ENCODE measurements around the gene TMEM38B.

DNA sequence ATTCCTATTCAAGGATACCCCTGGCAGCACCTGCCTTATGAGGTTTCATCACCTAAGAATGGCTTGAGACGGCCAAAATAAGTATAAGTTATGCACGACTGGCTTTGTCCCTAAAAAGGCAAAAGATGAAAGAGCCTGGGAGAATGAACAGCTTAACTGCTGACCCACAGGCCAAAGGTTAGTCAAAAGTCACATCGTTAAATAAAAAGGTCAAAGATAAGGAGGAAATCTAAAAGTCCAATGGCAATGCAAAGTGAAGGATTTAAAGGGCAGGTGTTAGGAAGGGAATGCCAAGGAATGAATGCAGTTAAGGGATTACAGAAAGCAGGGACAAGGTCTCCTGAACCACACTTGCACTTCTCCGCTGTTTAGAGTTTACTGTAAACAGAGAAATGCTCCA is 26.5 kb upstream of the TMEM38B start:
- TF ChIP-seq, protein P1, sequence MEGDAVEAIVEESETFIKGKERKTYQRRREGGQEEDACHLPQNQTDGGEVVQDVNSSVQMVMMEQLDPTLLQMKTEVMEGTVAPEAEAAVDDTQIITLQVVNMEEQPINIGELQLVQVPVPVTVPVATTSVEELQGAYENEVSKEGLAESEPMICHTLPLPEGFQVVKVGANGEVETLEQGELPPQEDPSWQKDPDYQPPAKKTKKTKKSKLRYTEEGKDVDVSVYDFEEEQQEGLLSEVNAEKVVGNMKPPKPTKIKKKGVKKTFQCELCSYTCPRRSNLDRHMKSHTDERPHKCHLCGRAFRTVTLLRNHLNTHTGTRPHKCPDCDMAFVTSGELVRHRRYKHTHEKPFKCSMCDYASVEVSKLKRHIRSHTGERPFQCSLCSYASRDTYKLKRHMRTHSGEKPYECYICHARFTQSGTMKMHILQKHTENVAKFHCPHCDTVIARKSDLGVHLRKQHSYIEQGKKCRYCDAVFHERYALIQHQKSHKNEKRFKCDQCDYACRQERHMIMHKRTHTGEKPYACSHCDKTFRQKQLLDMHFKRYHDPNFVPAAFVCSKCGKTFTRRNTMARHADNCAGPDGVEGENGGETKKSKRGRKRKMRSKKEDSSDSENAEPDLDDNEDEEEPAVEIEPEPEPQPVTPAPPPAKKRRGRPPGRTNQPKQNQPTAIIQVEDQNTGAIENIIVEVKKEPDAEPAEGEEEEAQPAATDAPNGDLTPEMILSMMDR (IDR thresholded peaks at IDR 0.05; ENCODE audit: control extremely low read depth in 1 of 3, insufficient read depth in 1 of 3, low read depth in 1 of 3, low read length in 3 of 3): no peak
- TF ChIP-seq POLR2A (IDR thresholded peaks at IDR 0.05; ENCODE audit: control extremely low read depth in 1 of 2, low read depth in 2 of 2, low read length in 2 of 2) (no peak), EZH2 (IDR thresholded peaks at IDR 0.05; ENCODE audit: low read depth, low read length, severe bottlenecking) (no peak), POLR2AphosphoS5 (IDR thresholded peaks at IDR 0.05; ENCODE audit: low read depth, low read length) (no peak), BACH1 (IDR thresholded peaks at IDR 0.05; ENCODE audit: low read length) (no peak), BRCA1 (IDR thresholded peaks at IDR 0.05; ENCODE audit: low read depth, low read length) (no peak), EGR1 (IDR thresholded peaks at IDR 0.05; ENCODE audit: borderline replicate concordance, low read depth, low read length) (no peak)
